Neural crest cell (in vitro differentiated cells): ENCODE data around the gene TRIM29. TPM values are rescaled to one million over a fixed set of nuclear protein-coding genes. Genes with fewer than 3 reads are reported as not detected.
A peak's percentile ranks its signal among the peaks of the same experiment; 100 is the strongest.

Experiments used
- DNase-seq: peaks from one replicate; pipeline ENCODE4 v3.0.0; 2021; ENCODE audit warnings: low read depth, mixed read lengths, low spot score
- H3K27ac Mint-ChIP-seq: one replicate; pipeline ENCODE4 v1.8.0; 2021; ENCODE audit warnings: mild to moderate bottlenecking, mixed read lengths; ENCODE audit not compliant: unreplicated experiment
- H3K27me3 Mint-ChIP-seq: 2 replicates; pipeline ENCODE4 v1.8.0; 2021; ENCODE audit warnings: low read depth, mild to moderate bottlenecking, mixed read lengths
- H3K36me3 Mint-ChIP-seq: 2 replicates; pipeline ENCODE4 v1.8.0; 2021; ENCODE audit warnings: low read depth, mild to moderate bottlenecking, mixed read lengths
- H3K4me1 Mint-ChIP-seq: 2 replicates; pipeline ENCODE4 v1.8.0; 2021; ENCODE audit warnings: mixed read lengths
- H3K4me3 Mint-ChIP-seq: one replicate; pipeline ENCODE4 v1.8.0; 2021; ENCODE audit warnings: mild to moderate bottlenecking, mixed read lengths
- H3K9me3 Mint-ChIP-seq: 2 replicates; pipeline ENCODE4 v1.8.0; 2021; ENCODE audit warnings: mixed read lengths
- CTCF ChIP-seq: fragments of 200-600 bp; sonication (generic); conservative IDR thresholded peaks from 2 replicates; pipeline ENCODE4 v1.5.0; 2021; ENCODE audit warnings: antibody characterized with exemption, mild to moderate bottlenecking
- total RNA-seq: library from RNA; stranded (reverse); gene quantifications from 2 replicates; pipeline ENCODE4 v1.2.1, GENCODE V29; 2021

The TRIM29 gene
- total RNA-seq, 1 donor from 2014 or later = not detected

- H3K27ac Mint-ChIP-seq = no peak overlapping the region
- no peak for TF ChIP-seq CTCF
- H3K9me3 Mint-ChIP-seq = no peaks in the 10 kb centered on the region
- H3K4me1 Mint-ChIP-seq = peaks cover 19% of the 10 kb centered on the region
- peaks cover 3% of the 10 kb centered on the region for H3K36me3 Mint-ChIP-seq
- H3K27me3 Mint-ChIP-seq = peaks cover 40% of the 10 kb centered on the region
- H3K4me3 Mint-ChIP-seq = peak overlapping the region; percentile 52
- no peak for DNase-seq
Observed at GRCh38 chr11:120169981-120170698, 32.2 kb upstream of the TRIM29 start.

GRCh38 chr11:120168960-120169681, 31.2 kb upstream of the TRIM29 start:
- H3K9me3 Mint-ChIP-seq = no peaks in the 10 kb centered on the region
- H3K36me3 Mint-ChIP-seq = peaks cover 3% of the 10 kb centered on the region
- DNase-seq = peak; percentile 86
- peak overlapping the region; percentile 67 for H3K27ac Mint-ChIP-seq
- H3K4me3 Mint-ChIP-seq = peak overlapping the region; percentile 85
- peak; percentile 100 for TF ChIP-seq CTCF
- H3K4me1 Mint-ChIP-seq = peaks cover 19% of the 10 kb centered on the region
- H3K27me3 Mint-ChIP-seq = peaks cover 46% of the 10 kb centered on the region

- peaks cover 3% of the 10 kb centered on the region for H3K36me3 Mint-ChIP-seq
- TF ChIP-seq CTCF = no peak
- H3K9me3 Mint-ChIP-seq = no peaks in the 10 kb centered on the region
- H3K4me1 Mint-ChIP-seq = peaks cover 19% of the 10 kb centered on the region
- peak overlapping the region; percentile 67 for H3K27ac Mint-ChIP-seq
- peaks cover 48% of the 10 kb centered on the region for H3K27me3 Mint-ChIP-seq
- DNase-seq = no peak
- peak overlapping the region; percentile 85 for H3K4me3 Mint-ChIP-seq
Observed at GRCh38 chr11:120168108-120168959, 30.4 kb upstream of the TRIM29 start.

GRCh38 chr11:120167659-120168058, 29.7 kb upstream of the TRIM29 start:
- DNase-seq = no peak

More at GRCh38 chr11:120167659-120168058, 29.7 kb upstream of the TRIM29 start:
- H3K27me3 Mint-ChIP-seq = peaks cover 48% of the 10 kb centered on the region
- H3K27ac Mint-ChIP-seq = no peak overlapping the region
- peaks cover 13% of the 10 kb centered on the region for H3K4me1 Mint-ChIP-seq
- TF ChIP-seq CTCF = no peak
- peaks cover 3% of the 10 kb centered on the region for H3K36me3 Mint-ChIP-seq
- no peaks in the 10 kb centered on the region for H3K9me3 Mint-ChIP-seq
- H3K4me3 Mint-ChIP-seq = peak overlapping the region; percentile 47
